ENCODE results near the gene TCTA.

TCTA gene

DNA sequence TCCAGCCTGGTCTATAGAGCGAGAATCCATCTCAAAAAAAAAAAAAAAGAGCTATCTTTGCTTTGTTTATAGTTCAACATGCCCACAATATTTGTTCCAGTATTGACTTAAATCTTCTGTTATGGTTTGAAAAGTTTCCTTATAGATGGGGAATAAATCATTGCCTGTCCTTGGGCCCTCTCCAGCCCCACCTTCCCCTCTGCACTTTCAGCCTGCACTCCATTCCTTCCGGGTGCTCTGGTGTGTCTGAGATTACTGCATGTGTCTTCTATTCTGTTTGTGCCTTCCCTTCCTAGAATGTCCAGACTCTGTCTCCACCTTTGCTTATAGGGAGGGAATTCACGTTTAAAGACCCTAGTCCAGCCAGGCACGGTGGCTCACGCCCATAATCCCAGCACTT lies 28.8 kb upstream of the TCTA start:
- CTCF ChIA-PET = interaction anchor here (0.6 kb wide), 1 partner anchor 11 kb away, joined by 4 read pairs; no protein-coding TSS in a partner anchor
- Histone ChIP-seq H3K36me3 (ENCODE audit: control insufficient read depth in 2 of 2, insufficient read depth in 1 of 2, low read length in 2 of 2) (peaks cover 0 to 3% of the 10 kb centered on the region in 2 experiments; a peak in 2 of 3 replicates), H3K9me3 (ENCODE audit: control insufficient read depth, insufficient read depth, low read depth, low read length) (no peaks in the 10 kb centered on the region), H3K4me3 (ENCODE audit: low read depth, low read length) (no peak overlapping the region), H3K27ac (ENCODE audit: extremely low read depth, low read depth, low read length) (no peak overlapping the region), H3K4me1 (ENCODE audit: control insufficient read depth, insufficient read depth, low read length) (no peaks in the 10 kb centered on the region)
- POLR2A ChIA-PET = no interaction called here
- TF ChIP-seq PRDM1 (tag by site-specific recombination; IDR thresholded peaks at IDR 0.05) (no peak), ZBTB48 (tag by site-specific recombination; IDR thresholded peaks at IDR 0.05) (no peak), ZNF624 (tag by site-specific recombination; IDR thresholded peaks at IDR 0.05) (no peak), BCL6B (tag by site-specific recombination; IDR thresholded peaks at IDR 0.05) (no peak), ZNF518A (tag by site-specific recombination; conservative IDR thresholded peaks at IDR 0.05; ENCODE audit: low read depth) (no peak), ZNF76 (tag by site-specific recombination; IDR thresholded peaks at IDR 0.05; ENCODE audit: borderline replicate concordance, low read depth) (no peak), HIC1 (tag by site-specific recombination; IDR thresholded peaks at IDR 0.05) (no peak), ZNF266 (tag by site-specific recombination; IDR thresholded peaks at IDR 0.05; ENCODE audit: low read depth) (no peak), MYNN (tag by site-specific recombination; IDR thresholded peaks at IDR 0.05; ENCODE audit: borderline replicate concordance) (no peak), ZXDB (tag by site-specific recombination; IDR thresholded peaks at IDR 0.05) (no peak), ZFP41 (tag by site-specific recombination; IDR thresholded peaks at IDR 0.05; ENCODE audit: borderline replicate concordance) (no peak), ZNF223 (tag by site-specific recombination; IDR thresholded peaks at IDR 0.05) (no peak), ZNF394 (tag by site-specific recombination; IDR thresholded peaks at IDR 0.05; ENCODE audit: borderline replicate concordance) (no peak), ZNF214 (tag by site-specific recombination; IDR thresholded peaks at IDR 0.05; ENCODE audit: borderline replicate concordance) (no peak)
- TF ChIP-seq, protein P1, sequence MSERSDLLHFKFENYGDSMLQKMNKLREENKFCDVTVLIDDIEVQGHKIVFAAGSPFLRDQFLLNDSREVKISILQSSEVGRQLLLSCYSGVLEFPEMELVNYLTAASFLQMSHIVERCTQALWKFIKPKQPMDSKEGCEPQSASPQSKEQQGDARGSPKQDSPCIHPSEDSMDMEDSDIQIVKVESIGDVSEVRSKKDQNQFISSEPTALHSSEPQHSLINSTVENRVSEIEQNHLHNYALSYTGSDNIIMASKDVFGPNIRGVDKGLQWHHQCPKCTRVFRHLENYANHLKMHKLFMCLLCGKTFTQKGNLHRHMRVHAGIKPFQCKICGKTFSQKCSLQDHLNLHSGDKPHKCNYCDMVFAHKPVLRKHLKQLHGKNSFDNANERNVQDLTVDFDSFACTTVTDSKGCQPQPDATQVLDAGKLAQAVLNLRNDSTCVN (tag by site-specific recombination; optimal IDR thresholded peaks at IDR 0.05) = no peak

DNA sequence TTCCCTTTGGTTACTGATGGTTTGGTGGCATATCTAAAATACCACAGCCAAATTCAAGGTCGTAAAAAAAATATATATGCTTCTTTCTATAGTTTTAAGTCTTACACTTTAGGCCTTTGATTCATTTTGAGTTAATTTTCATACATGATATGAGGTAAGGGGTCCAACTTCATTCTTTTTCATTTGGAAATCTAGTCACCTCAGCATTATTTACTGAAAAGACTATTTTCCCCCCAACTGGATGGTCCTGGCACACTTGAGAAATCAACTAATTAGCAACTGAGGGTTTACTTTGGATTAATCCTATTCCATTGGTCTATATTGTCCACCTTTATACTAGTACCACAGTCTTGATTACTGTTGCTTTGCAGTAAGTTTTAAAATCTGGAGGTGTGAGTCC lies 26.6 kb upstream of the TCTA start:
- H3K9me3 ChIP-seq (ENCODE audit: control insufficient read depth, insufficient read depth, low read depth, low read length) = no peaks in the 10 kb centered on the region
- H3K27ac ChIP-seq (ENCODE audit: extremely low read depth, low read depth, low read length) = no peak overlapping the region
- CTCF ChIA-PET = no interaction called here
- POLR2A ChIA-PET = no interaction called here
- no peak overlapping the region for H3K4me3 ChIP-seq (ENCODE audit: low read depth, low read length)
- TF ChIP-seq ZNF24 (tag by site-specific recombination; IDR thresholded peaks at IDR 0.05) = no peak
- no peak for TF ChIP-seq ZNF776 (tag by site-specific recombination; IDR thresholded peaks at IDR 0.05; ENCODE audit: borderline replicate concordance)
- no peak for TF ChIP-seq ZNF366 (tag by site-specific recombination; conservative IDR thresholded peaks at IDR 0.05)
- TF ChIP-seq ZNF23 (tag by site-specific recombination; IDR thresholded peaks at IDR 0.05; ENCODE audit: borderline replicate concordance) = no peak
- TF ChIP-seq IKZF3 (tag by site-specific recombination; IDR thresholded peaks at IDR 0.05) = no peak
- TF ChIP-seq RBAK (tag by site-specific recombination; IDR thresholded peaks at IDR 0.05) = no peak
- no peak for TF ChIP-seq SALL2 (tag by site-specific recombination; IDR thresholded peaks at IDR 0.05; ENCODE audit: borderline replicate concordance)
- TF ChIP-seq ZNF677 (tag by site-specific recombination; IDR thresholded peaks at IDR 0.05) = no peak
- peaks cover 0 to 3% of the 10 kb centered on the region in 2 experiments; a peak in 2 of 3 replicates for H3K36me3 ChIP-seq (ENCODE audit: control insufficient read depth in 2 of 2, insufficient read depth in 1 of 2, low read length in 2 of 2)
- H3K4me1 ChIP-seq (ENCODE audit: control insufficient read depth, insufficient read depth, low read length) = no peaks in the 10 kb centered on the region

All from HEK293 (cell line).